BE2C (cell line): ENCODE results near the gene DNLZ.
"Not testable (repeated sequence)": the region's sequence is repeated elsewhere in the genome, so short reads cannot be mapped to it uniquely, and the experiment has no call there.

Experiments
- DNase-seq: peaks from one replicate; pipeline ENCODE4 v3.0.0-alpha.2; 2020
- H3K27me3 ChIP-seq: fragments of 250-450 bp; sonication (Bioruptor Pico); 2 replicates; pipeline ENCODE4 v1.5.1; 2020; ENCODE audit warnings: mild to moderate bottlenecking
- H3K36me3 ChIP-seq: fragments of 250-450 bp; sonication (Bioruptor Pico); 2 replicates; pipeline ENCODE4 v1.5.1; 2020; ENCODE audit warnings: mild to moderate bottlenecking
- H3K4me1 ChIP-seq: fragments of 250-450 bp; sonication (Bioruptor Pico); 2 replicates; pipeline ENCODE4 v1.5.1; 2020
- H3K4me3 ChIP-seq: 2 replicates; pipeline ENCODE4 v1.5.1; 2011; ENCODE audit warnings: low read depth, low read length
- H3K9me3 ChIP-seq: fragments of 250-450 bp; sonication (Bioruptor Pico); 2 replicates; pipeline ENCODE4 v1.5.1; 2020
- TF ChIP-seq, protein P1 (sequence below): IDR thresholded peaks from 2 replicates; pipeline ENCODE4 v1.5.1; 2012; ENCODE audit warnings: mild to moderate bottlenecking, low read depth, low read length

DNLZ gene

DNA sequence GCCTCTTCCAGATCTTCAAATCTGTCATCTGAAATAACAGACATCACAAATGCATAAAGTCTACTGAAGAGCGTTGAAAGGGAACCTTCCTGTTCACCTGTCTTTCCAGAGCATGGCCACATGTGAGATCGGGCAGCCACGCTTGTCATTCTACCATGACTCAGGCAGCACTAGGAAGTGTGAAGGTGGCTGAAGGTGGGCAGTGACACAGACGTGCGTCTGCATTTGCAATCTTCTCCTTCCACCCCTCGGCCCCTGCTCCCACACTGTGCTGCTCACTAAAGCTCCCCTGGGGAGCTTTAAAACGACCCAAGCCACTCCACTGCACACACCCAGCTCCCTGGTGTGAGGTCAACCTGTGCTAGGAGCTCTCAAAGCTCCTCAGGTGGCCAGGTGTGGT lies 44.4 kb upstream of the DNLZ start:
- Histone ChIP-seq H3K4me3 (no peak overlapping the region), H3K9me3 (no peaks in the 10 kb centered on the region), H3K36me3 (peaks cover 63% of the 10 kb centered on the region), H3K27me3 (no peaks in the 10 kb centered on the region), H3K4me1 (peaks cover 13% of the 10 kb centered on the region; the same call in 1 of the 2 replicates)
- TF ChIP-seq, protein P1, sequence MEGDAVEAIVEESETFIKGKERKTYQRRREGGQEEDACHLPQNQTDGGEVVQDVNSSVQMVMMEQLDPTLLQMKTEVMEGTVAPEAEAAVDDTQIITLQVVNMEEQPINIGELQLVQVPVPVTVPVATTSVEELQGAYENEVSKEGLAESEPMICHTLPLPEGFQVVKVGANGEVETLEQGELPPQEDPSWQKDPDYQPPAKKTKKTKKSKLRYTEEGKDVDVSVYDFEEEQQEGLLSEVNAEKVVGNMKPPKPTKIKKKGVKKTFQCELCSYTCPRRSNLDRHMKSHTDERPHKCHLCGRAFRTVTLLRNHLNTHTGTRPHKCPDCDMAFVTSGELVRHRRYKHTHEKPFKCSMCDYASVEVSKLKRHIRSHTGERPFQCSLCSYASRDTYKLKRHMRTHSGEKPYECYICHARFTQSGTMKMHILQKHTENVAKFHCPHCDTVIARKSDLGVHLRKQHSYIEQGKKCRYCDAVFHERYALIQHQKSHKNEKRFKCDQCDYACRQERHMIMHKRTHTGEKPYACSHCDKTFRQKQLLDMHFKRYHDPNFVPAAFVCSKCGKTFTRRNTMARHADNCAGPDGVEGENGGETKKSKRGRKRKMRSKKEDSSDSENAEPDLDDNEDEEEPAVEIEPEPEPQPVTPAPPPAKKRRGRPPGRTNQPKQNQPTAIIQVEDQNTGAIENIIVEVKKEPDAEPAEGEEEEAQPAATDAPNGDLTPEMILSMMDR: no peak
- no peak for DNase-seq

DNA sequence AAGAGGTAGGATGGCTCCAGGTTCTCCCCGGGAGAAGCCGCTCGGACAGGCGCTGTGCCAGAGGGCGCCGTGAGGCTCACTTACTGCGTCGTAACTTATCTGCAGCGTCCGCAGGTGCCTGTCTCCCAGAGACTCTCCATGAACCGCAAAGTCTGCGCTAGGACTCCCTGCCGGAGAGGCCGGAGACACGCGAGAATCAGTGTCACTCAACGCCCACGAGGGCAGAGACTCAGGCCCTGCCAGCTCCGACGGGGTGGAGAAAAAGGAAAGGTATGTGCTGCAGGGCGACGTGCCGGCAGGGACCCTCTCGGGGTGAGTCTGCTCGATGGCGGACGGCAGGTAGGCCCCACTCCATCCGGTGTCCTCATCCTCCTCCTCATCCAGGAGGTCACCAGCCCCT lies 43.5 kb upstream of the DNLZ start:
- H3K4me3 ChIP-seq, H3K27me3 ChIP-seq, H3K9me3 ChIP-seq, H3K4me1 ChIP-seq, DNase-seq: not testable (repeated sequence)
- peaks cover 58% of the 10 kb centered on the region for H3K36me3 ChIP-seq

DNA sequence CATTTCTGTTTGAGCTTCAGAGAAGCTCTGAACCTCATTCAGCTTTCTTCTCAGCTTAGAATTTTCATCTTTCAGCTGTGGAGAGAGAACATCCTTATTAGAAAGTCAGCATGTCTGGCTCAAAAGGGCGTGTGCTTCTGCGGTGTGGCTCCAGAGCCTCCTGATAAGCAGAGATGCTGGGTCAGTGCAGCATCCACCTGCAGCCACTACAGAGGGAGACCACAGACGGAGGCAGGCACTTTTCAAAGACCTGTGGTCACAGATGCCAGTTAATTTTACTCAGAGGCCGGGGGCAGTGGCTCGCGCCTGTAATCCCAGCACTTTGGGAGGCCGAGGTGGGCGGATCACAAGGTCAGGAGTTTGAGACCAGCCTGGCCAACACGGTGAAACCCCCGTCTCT lies 42.4 kb upstream of the DNLZ start:
- not testable (repeated sequence) for H3K4me1 ChIP-seq

DNA sequence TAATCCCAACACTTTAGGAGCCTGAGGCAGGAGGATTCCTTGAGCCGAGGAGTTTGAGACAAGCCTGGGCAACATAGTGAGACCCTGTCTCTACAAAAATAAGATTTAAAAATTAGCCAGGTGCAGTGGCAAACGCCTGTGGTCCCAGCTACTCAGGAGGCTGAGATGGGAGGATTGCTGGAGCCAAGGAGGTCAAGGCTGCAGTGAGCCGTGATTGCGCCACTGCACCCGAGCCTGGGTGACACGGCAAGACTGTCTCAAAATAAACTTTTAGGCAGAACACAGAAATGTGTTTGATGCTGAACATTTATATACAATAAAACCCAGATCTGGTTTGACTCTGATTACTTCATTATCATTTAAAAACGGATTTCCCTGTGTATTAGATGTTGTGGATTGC lies 41.9 kb upstream of the DNLZ start:
- TF ChIP-seq, protein P1: no peak
- Histone ChIP-seq H3K9me3 (no peaks in the 10 kb centered on the region), H3K4me3 (no peak overlapping the region), H3K27me3 (no peaks in the 10 kb centered on the region), H3K4me1 (peaks cover 6% of the 10 kb centered on the region), H3K36me3 (peaks cover 66% of the 10 kb centered on the region)
- DNase-seq: no peak

More for the DNA sequence above, 42.4 kb upstream of the DNLZ start:
- H3K9me3 ChIP-seq, H3K27me3 ChIP-seq, DNase-seq, H3K4me3 ChIP-seq: not testable (repeated sequence)
- H3K36me3 ChIP-seq: peaks cover 66% of the 10 kb centered on the region

DNA sequence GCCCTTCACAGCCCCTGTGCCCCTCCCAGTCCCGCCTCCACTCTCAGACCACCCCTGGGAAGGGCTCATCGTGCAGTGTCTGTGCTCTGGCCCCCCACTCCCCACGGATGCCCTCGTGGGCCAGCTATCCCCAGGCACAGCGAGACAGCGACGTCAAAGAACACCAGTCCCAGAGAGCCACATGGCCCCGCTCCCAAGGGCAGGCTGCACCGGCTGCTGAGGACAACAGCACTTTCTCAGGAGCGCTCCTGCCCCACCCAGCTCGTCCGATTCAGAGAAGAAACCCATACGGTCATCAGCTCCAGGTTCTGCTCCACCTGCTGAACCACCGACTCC lies 41.2 kb upstream of the DNLZ start:
- peaks cover 66% of the 10 kb centered on the region for H3K36me3 ChIP-seq
- TF ChIP-seq, protein P1: no peak

DNA sequence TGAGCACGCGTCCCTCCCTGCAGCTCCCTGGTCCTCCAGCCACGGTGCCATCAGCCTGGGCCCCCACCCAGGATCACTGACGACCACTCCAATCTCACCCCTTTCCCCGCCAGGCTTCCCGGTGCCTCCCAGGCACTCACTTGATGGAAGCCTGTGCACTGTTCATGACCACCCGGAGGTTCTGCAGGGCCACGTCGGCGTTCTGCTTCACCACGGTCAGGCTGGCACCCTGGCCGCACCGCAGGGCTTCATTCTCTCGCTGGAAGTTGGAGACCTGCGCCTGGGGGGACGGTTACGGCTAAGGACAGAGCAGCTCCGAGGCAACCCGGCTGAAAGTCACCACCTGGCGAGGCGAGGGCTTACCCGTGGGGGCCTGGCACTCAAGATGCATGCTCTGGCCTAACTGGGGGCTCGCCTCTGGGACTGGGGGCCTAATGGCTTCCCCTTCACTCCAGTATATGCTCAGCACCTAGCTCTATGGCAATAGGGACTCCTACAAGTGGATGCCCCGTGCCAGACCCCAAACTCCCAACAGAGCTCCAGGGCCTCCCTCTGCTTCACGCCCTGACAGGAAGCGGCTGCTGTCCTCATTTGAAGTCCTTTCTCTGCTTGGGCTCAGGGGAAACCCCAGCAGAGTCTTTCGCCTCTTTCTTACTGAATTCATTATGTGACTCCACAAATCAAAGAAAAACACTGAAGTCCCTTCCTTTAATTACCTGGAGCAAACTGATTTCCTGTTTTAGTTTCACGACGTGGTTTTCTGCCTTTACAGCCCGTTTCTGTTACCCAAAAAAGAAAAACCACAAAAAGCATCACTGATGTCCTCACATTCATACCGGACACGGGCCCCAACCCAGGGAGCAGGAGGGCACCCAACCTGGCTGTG lies 40.6 kb upstream of the DNLZ start:
- Histone ChIP-seq H3K4me3 (no peak overlapping the region), H3K27me3 (no peaks in the 10 kb centered on the region), H3K9me3 (no peaks in the 10 kb centered on the region), H3K36me3 (peaks cover 66% of the 10 kb centered on the region), H3K4me1 (peaks cover 5% of the 10 kb centered on the region)
- DNase-seq: no peak
- TF ChIP-seq, protein P1: no peak

More for the DNA sequence above, 41.2 kb upstream of the DNLZ start:
- H3K9me3 ChIP-seq: no peaks in the 10 kb centered on the region
- no peaks in the 10 kb centered on the region for H3K27me3 ChIP-seq
- no peak for DNase-seq
- no peak overlapping the region for H3K4me3 ChIP-seq
- H3K4me1 ChIP-seq: peaks cover 8% of the 10 kb centered on the region

DNA sequence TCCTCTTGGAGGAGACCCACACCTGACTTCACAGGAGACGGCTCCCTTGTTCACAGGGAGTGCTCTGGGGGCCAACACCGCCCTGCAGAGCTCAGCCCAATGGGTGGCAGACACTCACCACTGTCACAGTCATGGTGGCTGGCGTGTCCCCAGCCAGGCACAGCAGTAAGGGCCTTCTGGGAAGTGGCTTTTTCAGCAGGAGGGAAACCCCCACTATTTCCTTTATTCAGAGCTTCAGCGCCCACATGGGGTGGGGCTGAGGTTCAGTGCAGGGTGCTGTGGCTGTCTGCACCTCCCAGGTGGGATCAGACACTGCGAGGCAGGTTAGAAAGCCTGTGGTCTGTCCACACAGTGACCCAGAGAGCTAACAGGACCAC lies 40.0 kb upstream of the DNLZ start:
- no peaks in the 10 kb centered on the region for H3K9me3 ChIP-seq
- peaks cover 63% of the 10 kb centered on the region for H3K36me3 ChIP-seq
- H3K4me1 ChIP-seq: peaks cover 5% of the 10 kb centered on the region
- TF ChIP-seq, protein P1: no peak
- no peaks in the 10 kb centered on the region for H3K27me3 ChIP-seq
- DNase-seq: no peak
- H3K4me3 ChIP-seq: no peak overlapping the region
